Activated CD8-positive, alpha-beta memory T cell treated with anti-CD3 and anti-CD28 coated beads for 36 hours (primary cell): ENCODE results near the gene EGR2. TPM values are rescaled to one million over a fixed set of nuclear protein-coding genes. Genes with fewer than 3 reads are reported as not detected.

Source experiments
- CTCF ChIA-PET: fragments of 350-600 bp; sonication (Branson Sonifier 250); formaldehyde crosslinking; loops from one replicate; lab custom pipeline; 2021; ENCODE audit warnings: antibody characterized with exemption; lab: Charles Lee
- POLR2A ChIA-PET: fragments of 350-600 bp; sonication (Branson Sonifier 250); formaldehyde crosslinking; loops from one replicate; lab custom pipeline; 2021; ENCODE audit warnings: antibody characterized with exemption; lab: Charles Lee
- total RNA-seq, 2 experiments: library from RNA; stranded (reverse); gene quantifications; one replicate each; pipeline ENCODE4 v1.2.3, GENCODE V29; 2021

EGR2 gene
- total RNA-seq, 2 experiments from 2014 or later: 88.9 to 91.3 TPM

DNA sequence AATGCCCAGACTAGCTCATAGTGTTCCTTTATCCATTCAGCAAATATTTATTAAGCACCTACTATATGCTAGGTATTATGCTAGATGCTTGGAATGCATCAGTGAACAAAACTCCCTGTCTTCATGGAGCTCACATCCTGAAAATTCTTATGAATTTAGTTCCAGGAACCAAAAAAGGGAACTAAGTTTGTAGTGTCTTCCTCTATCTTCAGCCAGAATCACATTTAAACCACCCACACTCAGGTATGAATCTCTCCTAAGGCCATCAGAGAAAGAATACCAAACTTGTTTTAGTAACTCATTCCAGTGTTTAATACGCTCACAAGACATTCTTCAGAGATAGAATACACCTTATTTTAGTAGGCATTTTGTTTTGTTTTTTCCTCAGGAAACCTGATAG lies 10.1 kb upstream of the EGR2 start:
- ChIA-PET POLR2A (no interaction called here), CTCF (no interaction called here)

DNA sequence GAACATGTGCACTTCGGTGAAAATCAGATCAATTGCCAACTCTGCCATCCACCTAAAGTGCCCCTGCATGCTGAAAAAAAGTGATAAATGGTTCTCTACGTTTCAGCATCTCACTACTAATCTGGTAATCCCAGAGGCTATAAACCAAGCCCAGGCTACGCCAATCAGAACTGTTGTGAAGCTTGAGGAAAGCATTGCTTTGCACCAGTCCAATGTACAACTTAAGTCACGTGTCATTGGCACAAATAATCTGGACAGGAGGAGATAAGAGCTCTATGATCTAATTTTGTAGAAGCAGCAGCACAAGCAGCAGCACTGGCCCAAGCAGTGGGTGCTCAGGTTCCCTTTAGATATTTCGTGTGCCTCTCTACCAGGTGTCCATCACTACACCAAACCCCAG lies 4.4 kb upstream of the EGR2 start:
- POLR2A ChIA-PET: no interaction called here
- CTCF ChIA-PET: no interaction called here

DNA sequence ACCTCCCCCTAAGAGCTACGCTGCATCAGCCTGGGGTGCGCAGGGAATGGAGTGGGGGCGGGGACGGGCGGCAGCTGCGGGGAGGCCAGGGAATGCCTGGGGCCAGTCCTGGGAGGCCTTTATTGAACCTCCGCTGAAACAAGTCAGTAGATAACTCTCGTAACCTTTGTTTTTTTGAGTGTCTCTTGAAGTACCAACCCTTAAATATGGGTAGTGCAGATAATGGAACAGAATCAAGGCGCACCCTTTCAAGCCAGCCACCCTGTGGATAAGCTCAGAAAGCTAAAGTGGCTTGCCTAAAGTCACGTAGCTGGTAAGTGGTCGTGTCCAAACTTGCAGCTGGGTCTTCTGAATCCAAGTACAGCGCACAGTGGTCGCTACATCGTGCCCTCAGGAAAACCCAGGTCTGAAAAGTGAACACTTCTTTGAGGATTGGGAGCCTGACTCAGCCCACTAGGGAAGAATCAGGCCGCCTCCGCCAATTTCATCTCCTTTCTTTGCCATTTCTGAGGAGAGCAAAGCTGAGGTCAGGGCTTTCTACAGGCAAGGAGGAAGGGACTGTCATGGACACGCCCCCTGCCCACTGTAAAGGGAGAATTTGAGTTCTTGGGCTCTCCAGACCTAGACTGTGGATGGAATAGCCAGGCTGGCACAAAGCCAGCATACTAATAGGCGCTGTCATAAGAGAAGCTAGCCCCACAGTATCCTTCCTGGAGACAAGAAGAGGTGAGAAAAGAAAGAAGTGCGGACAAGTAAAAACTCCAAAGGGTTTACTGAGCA lies 3.2 kb upstream of the EGR2 start:
- POLR2A ChIA-PET: interaction anchor here (1.2 kb wide), 2 partner anchors 14 to 16 kb away, joined by 3 to 5 read pairs; partner anchors contain the start of gene ADO
- CTCF ChIA-PET: interaction anchor here (0.9 to 6.0 kb wide), 11 partner anchors 12 to 265 kb away, joined by 3 to 43 read pairs (median 5); partner anchors contain the start of gene ADO

- ChIA-PET POLR2A (interaction anchor here (0.6 to 1.3 kb wide), 10 partner anchors 13 to 265 kb away, joined by 3 to 7 read pairs (median 3); partner anchors contain the start of gene ADO), CTCF (interaction anchor here (0.5 to 6.0 kb wide), 19 partner anchors 9 to 319 kb away, joined by 3 to 43 read pairs (median 4); partner anchors contain the start of gene ADO)
These were observed 2.4 kb upstream of the EGR2 start for GRCh38 chr10:62818426-62819011.

DNA sequence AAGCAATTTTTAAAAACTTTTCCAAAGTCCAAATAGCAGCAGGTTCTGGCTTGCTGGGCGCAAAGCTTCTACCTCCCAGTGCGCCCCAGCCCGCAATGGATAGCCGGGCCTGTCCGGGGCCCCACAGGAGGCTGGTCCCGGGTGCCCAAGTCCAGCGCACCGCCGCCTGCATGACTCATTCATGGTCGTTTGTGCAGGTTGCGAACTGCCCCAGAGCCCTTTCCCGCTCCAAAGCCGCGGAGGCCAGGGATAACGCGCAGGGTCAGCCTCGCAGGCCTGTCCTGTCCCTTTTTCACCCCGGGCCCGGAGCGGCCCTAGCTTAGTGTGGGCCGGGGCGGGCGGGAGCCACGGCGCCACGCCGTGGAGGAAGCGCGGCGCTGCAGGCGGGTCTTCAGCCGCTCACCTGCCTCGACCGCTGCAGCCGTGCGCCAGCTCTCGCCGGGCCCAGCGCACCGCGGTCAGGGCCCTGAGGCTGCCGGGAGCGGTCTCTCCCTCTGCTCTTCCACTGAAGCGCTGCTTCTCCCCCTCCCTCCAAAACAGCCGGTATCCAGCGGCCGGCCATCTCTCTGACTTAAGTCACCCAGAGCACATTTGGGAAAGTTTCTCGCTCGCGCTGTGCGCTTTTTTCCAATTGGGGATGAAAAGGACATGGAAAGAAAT lies 1.7 kb upstream of the EGR2 start:
- CTCF ChIA-PET: interaction anchor here (0.5 to 6.0 kb wide), 19 partner anchors 8 to 320 kb away, joined by 3 to 43 read pairs (median 5); no protein-coding TSS in a partner anchor

DNA sequence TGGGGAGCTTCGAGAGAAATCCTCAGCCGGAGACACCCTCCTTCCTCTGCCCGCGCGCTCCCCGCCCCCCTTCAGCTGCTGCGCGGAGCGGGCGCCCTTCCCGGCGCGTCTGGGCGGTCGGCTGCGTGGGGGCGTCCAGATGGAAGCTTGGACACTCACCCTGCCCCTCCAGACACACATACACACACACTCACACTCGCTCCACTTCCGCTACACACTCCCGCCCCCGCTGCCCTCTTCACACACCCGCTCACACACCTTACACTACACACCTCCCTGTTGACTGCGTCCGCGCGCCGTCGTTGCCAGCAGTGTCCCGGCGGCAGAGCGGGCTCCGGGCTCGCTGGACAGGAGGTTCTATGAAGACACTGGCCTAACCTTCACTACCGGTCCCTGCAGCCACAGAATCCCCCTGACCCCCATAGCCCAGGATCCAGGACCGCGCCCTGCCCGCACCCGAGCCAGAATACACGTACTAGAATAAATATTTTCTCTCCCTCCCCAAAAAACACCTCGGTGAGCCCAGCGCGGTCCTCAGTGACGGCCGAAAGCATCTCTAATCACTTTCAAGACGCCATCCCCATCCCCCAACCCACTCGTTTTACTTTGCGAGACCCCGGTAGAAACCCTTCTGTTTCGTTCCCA lies 1.1 kb upstream of the EGR2 start:
- POLR2A ChIA-PET: interaction anchor here (0.5 to 3.3 kb wide), 18 partner anchors 13 to 356 kb away, joined by 3 to 22 read pairs (median 4); partner anchors contain the start of genes ADO and NRBF2
- CTCF ChIA-PET: interaction anchor here (0.6 to 6.0 kb wide), 18 partner anchors 8 to 267 kb away, joined by 3 to 43 read pairs (median 6); partner anchors contain the start of gene ADO

More for the DNA sequence above, 1.7 kb upstream of the EGR2 start:
- POLR2A ChIA-PET: interaction anchor here (0.6 to 2.0 kb wide), 14 partner anchors 13 to 357 kb away, joined by 3 to 16 read pairs (median 3); partner anchors contain the start of gene ADO

DNA sequence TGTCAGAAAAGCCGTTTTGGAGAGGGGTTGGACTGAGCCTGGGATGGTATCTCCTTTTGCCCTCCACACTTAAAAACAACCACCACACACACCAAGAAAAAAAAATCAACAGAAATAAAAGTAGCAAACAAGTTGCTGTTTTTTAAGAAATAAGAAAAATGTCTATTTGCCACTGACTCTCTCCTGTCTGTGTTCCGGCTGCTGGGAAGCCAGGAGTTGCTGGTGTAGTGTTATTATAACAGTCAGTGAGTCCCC lies 163 bp downstream of the EGR2 start:
- ChIA-PET POLR2A (interaction anchor here (0.6 to 3.3 kb wide), 10 partner anchors 9 to 318 kb away, joined by 3 to 22 read pairs (median 6); partner anchors contain the start of genes ADO and NRBF2), CTCF (interaction anchor here (1.3 to 6.0 kb wide), 7 partner anchors 12 to 206 kb away, joined by 3 to 43 read pairs (median 6); partner anchors contain the start of gene ADO)

DNA sequence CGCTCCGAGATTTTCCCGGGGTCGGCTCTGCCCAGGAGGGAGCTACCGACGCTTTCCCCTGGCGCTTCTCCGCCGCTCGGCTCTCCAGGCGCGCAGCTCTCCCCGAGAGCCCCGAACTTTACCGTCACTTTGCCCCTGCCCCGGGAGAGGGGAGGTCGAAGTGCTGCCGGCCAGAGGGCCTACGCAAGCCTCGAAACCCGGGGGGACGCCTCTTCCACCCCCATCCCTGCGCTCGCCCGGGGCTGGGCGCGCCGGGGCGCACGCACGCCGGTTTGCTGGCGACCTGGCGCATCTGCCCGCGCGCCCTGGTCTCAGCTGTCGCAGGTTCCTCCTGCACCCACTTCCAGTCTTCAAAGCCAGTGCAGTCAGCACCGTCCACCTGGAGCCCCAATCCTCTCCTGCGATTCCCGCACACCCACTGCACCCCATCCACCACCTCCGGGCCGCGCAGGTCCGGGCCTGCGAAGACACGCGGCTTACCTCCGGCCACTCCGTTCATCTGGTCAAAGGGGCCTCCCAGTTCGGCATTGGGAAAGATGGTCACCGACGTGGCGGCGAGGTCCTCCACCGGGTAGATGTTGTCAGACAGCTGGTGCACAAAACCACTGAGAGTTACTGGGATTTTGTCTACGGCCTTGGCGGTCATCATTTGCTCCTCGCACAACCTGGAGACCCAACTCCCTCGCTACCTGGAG lies 638 bp downstream of the EGR2 start:
- POLR2A ChIA-PET: interaction anchor here (0.6 to 3.3 kb wide), 11 partner anchors 9 to 319 kb away, joined by 3 to 22 read pairs (median 4); partner anchors contain the start of gene ADO
- CTCF ChIA-PET: interaction anchor here (1.3 to 6.0 kb wide), 5 partner anchors 39 to 205 kb away, joined by 3 to 43 read pairs (median 6); no protein-coding TSS in a partner anchor

GRCh38 chr10:62814756-62815380 lies 1.3 kb downstream of the EGR2 start:
- CTCF ChIA-PET: interaction anchor here (2.5 to 6.0 kb wide), 3 partner anchors 39 to 204 kb away, joined by 6 to 43 read pairs (median 42); no protein-coding TSS in a partner anchor

DNA sequence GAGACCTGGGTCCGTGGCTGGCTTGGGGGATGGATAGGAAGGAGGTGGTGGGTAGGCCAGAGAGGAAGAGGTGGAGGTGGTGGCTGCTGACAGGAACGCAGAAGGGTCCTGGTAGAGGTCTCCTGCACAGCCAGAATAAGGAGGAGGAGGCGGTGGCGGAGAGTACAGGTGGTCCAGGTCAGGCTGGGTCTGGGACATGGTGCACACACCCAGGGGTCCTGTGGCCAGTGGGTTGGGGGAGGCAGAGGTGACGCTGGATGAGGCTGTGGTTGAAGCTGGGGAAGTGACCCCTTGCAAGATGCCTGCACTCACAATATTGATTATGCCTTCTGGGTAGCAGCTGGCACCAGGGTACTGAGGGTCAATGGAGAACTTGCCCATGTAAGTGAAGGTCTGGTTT lies 2.2 kb downstream of the EGR2 start:
- ChIA-PET CTCF (interaction anchor here (6.0 kb wide), 1 partner anchor 204 kb away, joined by 42 read pairs; no protein-coding TSS in a partner anchor), POLR2A (interaction anchor here (3.3 kb wide), 1 partner anchor 39 kb away, joined by 22 read pairs; no protein-coding TSS in a partner anchor)

More at GRCh38 chr10:62814756-62815380, 1.3 kb downstream of the EGR2 start:
- POLR2A ChIA-PET: interaction anchor here (0.8 to 3.3 kb wide), 5 partner anchors 36 to 269 kb away, joined by 3 to 22 read pairs (median 3); no protein-coding TSS in a partner anchor

GRCh38 chr10:62813453-62813852 lies 2.7 kb downstream of the EGR2 start:
- CTCF ChIA-PET: no interaction called here

GRCh38 chr10:62812672-62813439 lies 3.3 kb downstream of the EGR2 start:
- ChIA-PET CTCF (no interaction called here), POLR2A (interaction anchor here (0.9 kb wide), 1 partner anchor 8 kb away, joined by 3 read pairs; no protein-coding TSS in a partner anchor)

More at GRCh38 chr10:62813453-62813852, 2.7 kb downstream of the EGR2 start:
- POLR2A ChIA-PET: interaction anchor here (0.9 kb wide), 1 partner anchor 8 kb away, joined by 3 read pairs; no protein-coding TSS in a partner anchor

GRCh38 chr10:62811159-62811875 lies 4.8 kb downstream of the EGR2 start:
- POLR2A ChIA-PET: interaction anchor here (0.6 to 1.4 kb wide), 5 partner anchors 32 to 197 kb away, joined by 3 to 6 read pairs (median 3); no protein-coding TSS in a partner anchor
- CTCF ChIA-PET: interaction anchor here (0.9 to 1.5 kb wide), 7 partner anchors 78 to 218 kb away, joined by 3 to 7 read pairs (median 3); no protein-coding TSS in a partner anchor

DNA sequence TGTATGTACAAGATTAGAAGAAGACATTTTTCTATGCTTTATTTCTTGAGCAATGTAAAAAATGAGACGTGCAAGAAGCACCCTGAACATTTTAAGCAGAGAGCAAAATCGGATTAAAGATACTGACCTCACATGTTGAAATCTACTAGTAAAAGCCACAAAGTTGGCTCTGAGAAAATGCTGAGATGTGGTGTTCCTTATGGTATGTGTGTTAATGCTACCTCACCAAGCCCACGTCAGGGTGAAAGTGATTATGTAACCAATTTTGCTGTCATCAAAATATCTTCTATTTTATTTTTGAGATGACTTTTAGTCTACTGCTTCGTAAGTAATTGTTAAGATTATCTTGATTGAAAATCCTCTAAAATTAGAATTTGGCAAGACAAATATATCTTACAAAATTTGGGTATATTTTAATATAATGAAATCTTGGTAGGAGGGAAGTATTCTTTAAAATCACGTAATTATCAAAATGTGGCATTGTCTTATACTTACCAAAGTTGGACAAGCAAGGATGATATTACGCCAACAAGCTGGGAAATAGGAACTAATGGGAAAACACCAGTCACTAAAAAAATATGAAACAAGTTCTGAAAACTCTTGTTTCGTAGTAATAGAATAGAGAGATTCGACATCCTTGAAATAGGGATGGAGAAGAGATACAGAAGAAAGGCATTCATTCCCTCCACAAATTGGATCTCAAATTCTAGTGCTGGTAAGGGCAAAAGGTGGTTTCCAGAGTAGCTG lies 5.8 kb downstream of the EGR2 start:
- ChIA-PET POLR2A (interaction anchor here (1.4 kb wide), 1 partner anchor 31 kb away, joined by 6 read pairs; no protein-coding TSS in a partner anchor), CTCF (interaction anchor here (0.7 to 1.4 kb wide), 5 partner anchors 8 to 217 kb away, joined by 3 to 7 read pairs (median 5); no protein-coding TSS in a partner anchor)
